Muscle of leg (tissue), 11 donors: Measurements from ENCODE around the gene DRC3. TPM values are rescaled to one million over a fixed set of nuclear protein-coding genes. Genes with fewer than 3 reads are reported as not detected.

Experiments used
- DNase-seq: peaks from one replicate; pipeline ENCODE4 v3.0.0; 2013
- H3K27ac ChIP-seq: one replicate; pipeline ENCODE4 v1.5.1; 2013; ENCODE audit warnings: mild to moderate bottlenecking, low read length, control low read depth
- H3K27me3 ChIP-seq: one replicate; pipeline ENCODE4 v1.6.1; 2013; ENCODE audit warnings: low read length; ENCODE audit not compliant: control insufficient read depth, insufficient read depth
- H3K36me3 ChIP-seq: one replicate; pipeline ENCODE4 v1.6.1; 2013; ENCODE audit warnings: low read length; ENCODE audit not compliant: control insufficient read depth, insufficient read depth
- H3K4me1 ChIP-seq: one replicate; pipeline ENCODE4 v1.6.1; 2013; ENCODE audit warnings: low read length; ENCODE audit not compliant: control insufficient read depth, insufficient read depth
- H3K4me3 ChIP-seq: one replicate; pipeline ENCODE4 v1.5.1; 2013; ENCODE audit warnings: low read length, control low read depth
- H3K9me3 ChIP-seq: replicated peaks from 2 replicates; pipeline ENCODE4 v1.6.1; 2013; ENCODE audit warnings: low read depth, low read length; ENCODE audit not compliant: control insufficient read depth
- whole genome bisulfite sequencing: methylation state at CpG from one replicate; pipeline ENCODE4 v1.1.5; 2013; ENCODE audit warnings: missing lambda C conversion rate; ENCODE audit not compliant: insufficient coverage; 5-methylcytosine and 5-hydroxymethylcytosine counted together
- polyA plus RNA-seq, 8 donors: library from polyadenylated mRNA; unstranded; fragments of 120-200 nt; gene quantifications; one replicate each; pipeline versions ENCODE4 v1.2.1 to v1.2.3, GENCODE V29; 2013; ENCODE audit warnings: inconsistent platforms in 1 of 8, low replicate concordance in 1 of 8; ENCODE audit not compliant: insufficient read length in 8 of 8, insufficient read depth in 1 of 8
- total RNA-seq: library from RNA; stranded (reverse); fragments of 120-200 nt; gene quantifications from one replicate; pipeline ENCODE4 v1.2.4, GENCODE V29; 2013

The DRC3 gene
- total and polyA plus RNA-seq, 9 donors: 1.6 to 6.9 (median 4.8) TPM

GRCh38 chr17:18044609-18045008 is 71.9 kb downstream of the DRC3 start:
- WGBS: 93% methylated on average over 3 of the region's 3 CpGs

DNA sequence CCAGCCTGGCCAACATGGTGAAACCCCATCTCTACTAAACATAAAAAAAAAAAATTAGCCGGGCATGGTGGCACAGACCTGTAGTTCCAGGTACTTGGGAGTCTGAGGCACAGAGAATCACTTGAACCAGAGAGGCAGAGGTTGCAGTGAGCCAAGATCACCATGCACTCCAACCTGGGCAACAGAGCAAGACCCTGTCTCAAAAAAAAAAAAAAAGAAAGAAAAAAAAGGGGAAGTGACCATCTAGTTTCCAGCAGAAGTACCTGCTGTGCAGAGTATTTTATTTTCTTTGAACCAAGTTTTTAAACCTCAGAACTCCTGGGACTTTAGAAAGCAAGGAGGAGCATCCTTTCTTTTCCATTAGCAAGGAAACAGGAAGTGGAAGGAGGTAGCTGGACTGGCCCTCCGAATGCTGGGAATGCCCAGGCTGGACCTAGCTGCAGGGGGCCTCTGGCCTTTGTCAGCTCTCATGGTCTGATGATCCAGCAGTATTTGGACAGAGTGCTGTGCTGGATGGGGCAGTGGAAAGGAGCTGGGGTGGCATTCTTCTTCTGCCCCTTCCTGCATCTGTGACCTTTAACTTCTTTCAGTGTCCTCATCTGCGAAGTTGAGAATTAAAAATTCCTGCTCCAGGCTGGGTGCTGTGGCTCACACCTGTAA is 73.2 kb downstream of the DRC3 start:
- Histone ChIP-seq H3K9me3 (no peaks in the 10 kb centered on the region), H3K4me1 (peaks cover 2% of the 10 kb centered on the region), H3K36me3 (peaks cover 21% of the 10 kb centered on the region), H3K27ac (no peak overlapping the region), H3K4me3 (no peak overlapping the region), H3K27me3 (no peaks in the 10 kb centered on the region)
- WGBS: no CpG with 5 or more reads among the region's 3 CpGs
- DNase-seq: no peak

More at GRCh38 chr17:18044609-18045008, 71.9 kb downstream of the DRC3 start:
- no peaks in the 10 kb centered on the region for H3K27me3 ChIP-seq
- no peak overlapping the region for H3K27ac ChIP-seq
- peaks cover 12% of the 10 kb centered on the region for H3K4me1 ChIP-seq
- H3K9me3 ChIP-seq: no peaks in the 10 kb centered on the region
- peaks cover 16% of the 10 kb centered on the region for H3K36me3 ChIP-seq
- no peak for DNase-seq
- no peak overlapping the region for H3K4me3 ChIP-seq

- DNase-seq: no peak
- Histone ChIP-seq H3K36me3 (peaks cover 40% of the 10 kb centered on the region), H3K27ac (no peak overlapping the region), H3K4me1 (no peaks in the 10 kb centered on the region), H3K4me3 (no peak overlapping the region), H3K9me3 (no peaks in the 10 kb centered on the region), H3K27me3 (no peaks in the 10 kb centered on the region)
- 89% methylated on average over 3 of the region's 6 CpGs for WGBS
Measured at GRCh38 chr17:18055597-18055996, 82.9 kb downstream of the DRC3 start.

DNA sequence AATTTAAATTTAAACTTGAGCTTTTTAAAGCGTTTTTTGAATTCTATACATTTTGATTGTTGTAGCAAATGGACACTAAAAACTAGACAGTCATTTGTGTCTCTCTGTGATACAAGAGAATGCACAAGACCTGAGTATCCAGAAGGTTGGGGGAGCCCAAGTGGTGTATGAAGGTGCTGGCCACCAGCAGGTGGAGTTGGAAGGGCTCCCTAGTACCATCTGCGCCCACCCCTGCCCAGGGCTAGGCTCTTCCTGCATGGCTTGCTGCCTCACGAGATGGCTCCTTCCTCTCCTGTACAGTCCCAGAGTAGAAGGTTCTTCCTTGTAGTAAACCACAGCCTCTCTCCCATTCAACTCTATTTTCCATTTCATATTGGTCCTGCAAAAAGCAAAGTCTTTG is 83.6 kb downstream of the DRC3 start:
- no peaks in the 10 kb centered on the region for H3K9me3 ChIP-seq
- WGBS: 92% methylated on average over 2 of the region's 3 CpGs

DNA sequence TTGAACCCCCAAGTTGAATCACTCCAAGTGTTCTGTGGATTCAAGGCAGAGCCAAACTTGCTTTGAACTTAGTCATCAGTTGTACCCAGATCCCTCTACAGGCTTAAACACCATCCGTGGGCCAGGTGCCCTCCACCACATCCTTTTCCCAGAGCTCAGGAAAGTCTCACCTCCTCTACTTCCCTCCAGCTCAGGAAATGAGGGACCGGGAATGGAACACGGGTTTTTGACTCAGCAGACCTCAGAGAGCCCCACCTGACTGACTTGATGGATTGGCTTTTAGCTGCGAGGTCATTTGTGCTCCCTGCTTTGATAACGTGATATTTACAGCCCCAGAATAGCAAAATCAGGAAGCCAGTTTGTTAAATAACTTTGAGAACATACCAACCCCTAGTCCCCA is 86.6 kb downstream of the DRC3 start:
- H3K9me3 ChIP-seq: no peaks in the 10 kb centered on the region
- H3K27ac ChIP-seq: no peak overlapping the region
- no peak overlapping the region for H3K4me3 ChIP-seq
- no peak for DNase-seq
- WGBS: 92% methylated on average over 5 of the region's 5 CpGs
- H3K36me3 ChIP-seq: peaks cover 52% of the 10 kb centered on the region
- H3K4me1 ChIP-seq: no peaks in the 10 kb centered on the region
- H3K27me3 ChIP-seq: no peaks in the 10 kb centered on the region

More for the DNA sequence above, 83.6 kb downstream of the DRC3 start:
- Histone ChIP-seq H3K36me3 (peaks cover 42% of the 10 kb centered on the region), H3K4me1 (no peaks in the 10 kb centered on the region), H3K27ac (no peak overlapping the region), H3K4me3 (no peak overlapping the region), H3K27me3 (no peaks in the 10 kb centered on the region)
- no peak for DNase-seq

GRCh38 chr17:18064053-18064452 is 91.4 kb downstream of the DRC3 start:
- no peaks in the 10 kb centered on the region for H3K27me3 ChIP-seq
- WGBS: no CpG with 5 or more reads among the region's 2 CpGs
- no peaks in the 10 kb centered on the region for H3K4me1 ChIP-seq
- H3K27ac ChIP-seq: no peak overlapping the region
- H3K36me3 ChIP-seq: peaks cover 42% of the 10 kb centered on the region
- H3K4me3 ChIP-seq: no peak overlapping the region
- H3K9me3 ChIP-seq: no peaks in the 10 kb centered on the region
- DNase-seq: no peak

GRCh38 chr17:18065546-18065945 is 92.9 kb downstream of the DRC3 start:
- no peaks in the 10 kb centered on the region for H3K27me3 ChIP-seq
- DNase-seq: no peak
- H3K4me1 ChIP-seq: no peaks in the 10 kb centered on the region
- WGBS: 94% methylated on average over 10 of the region's 11 CpGs
- peaks cover 35% of the 10 kb centered on the region for H3K36me3 ChIP-seq
- no peaks in the 10 kb centered on the region for H3K9me3 ChIP-seq
- no peak overlapping the region for H3K4me3 ChIP-seq
- no peak overlapping the region for H3K27ac ChIP-seq

Other genes with a start within 250 kb of the DRC3 start
- 16.1 TPM for gene SREBF1, start 135.9 kb upstream of the DRC3 start, total RNA-seq
- gene SREBF1, start 135.9 kb upstream of the DRC3 start, polyA plus RNA-seq: 10 to 100 TPM; 25.6 to 48.7 (median 33.7) TPM
- 18.5 TPM for gene TOM1L2, start 462 bp upstream of the DRC3 start, total RNA-seq
- gene TOM1L2, start 462 bp upstream of the DRC3 start, polyA plus RNA-seq: 10 to 100 TPM; 21.6 to 40.1 (median 31.4) TPM
- 16.8 TPM for gene ATPAF2, start 66.3 kb downstream of the DRC3 start, total RNA-seq
- 10 to 100 TPM; 14.1 to 21.7 (median 16.1) TPM for gene ATPAF2, start 66.3 kb downstream of the DRC3 start, polyA plus RNA-seq
- gene GID4, start 66.5 kb downstream of the DRC3 start, total RNA-seq: 7.0 TPM
- gene GID4, start 66.5 kb downstream of the DRC3 start, polyA plus RNA-seq: 10 to 100 TPM; 10.6 to 12.2 (median 11.3) TPM
- 29.6 TPM for gene DRG2, start 115.1 kb downstream of the DRC3 start, total RNA-seq
- 10 to 100 TPM; 22.9 to 30.7 (median 25.8) TPM for gene DRG2, start 115.1 kb downstream of the DRC3 start, polyA plus RNA-seq
- 0.58 TPM for gene MYO15A, start 135.9 kb downstream of the DRC3 start, total RNA-seq
- 1 to 10 TPM in 5 of 8 donors, under 1 TPM in 3; 0.75 to 1.8 (median 1.3) TPM for gene MYO15A, start 135.9 kb downstream of the DRC3 start, polyA plus RNA-seq
- gene ALKBH5, start 211.0 kb downstream of the DRC3 start, total RNA-seq: 56.5 TPM
- gene ALKBH5, start 211.0 kb downstream of the DRC3 start, polyA plus RNA-seq: 10 to 100 TPM; 60.8 to 72.3 (median 67.4) TPM